Cortex of kidney (tissue), 1 donor: ENCODE results near the gene PDE4A.
"Not testable (repeated sequence)": the region's sequence is repeated elsewhere in the genome, so short reads cannot be mapped to it uniquely, and the experiment has no call there.

ENCODE experiments used
- DNase-seq: peaks from one replicate; lab custom pipeline; 2025; lab: John Stamatoyannopoulos, UW

PDE4A gene

GRCh38 chr19:10424011-10424637 lies 3.8 kb downstream of the PDE4A start:
- no peak for DNase-seq

GRCh38 chr19:10427169-10427568 lies 6.8 kb downstream of the PDE4A start:
- DNase-seq, result no peak

GRCh38 chr19:10428996-10429381 lies 8.7 kb downstream of the PDE4A start:
- no peak for DNase-seq

- DNase-seq, result no peak
Measured at GRCh38 chr19:10430505-10431253, 10.3 kb downstream of the PDE4A start.

- DNase-seq, result no peak
Measured at GRCh38 chr19:10431254-10431942, 11.1 kb downstream of the PDE4A start.

GRCh38 chr19:10431943-10432735 lies 11.8 kb downstream of the PDE4A start:
- no peak for DNase-seq

DNA sequence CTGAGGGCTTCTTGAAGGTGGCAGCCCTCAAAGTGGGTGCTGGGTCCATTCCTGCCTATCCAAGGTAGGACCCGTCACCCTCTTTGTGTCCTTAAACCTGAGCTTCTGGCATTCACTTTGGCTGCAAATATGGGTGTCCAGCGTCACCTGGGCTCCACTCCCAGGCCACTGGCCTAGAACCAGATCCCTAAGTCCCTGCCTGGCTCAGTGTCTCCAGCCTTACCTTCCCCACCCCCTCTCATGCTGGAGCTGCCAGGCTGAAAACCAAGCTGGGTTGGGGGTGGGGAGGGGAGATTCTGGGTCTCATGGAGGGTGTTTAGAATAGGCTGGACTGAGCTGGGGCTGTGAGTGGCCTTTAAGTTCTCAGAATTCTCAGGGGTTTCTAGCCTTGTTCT lies 12.4 kb downstream of the PDE4A start:
- DNase-seq, result no peak

- DNase-seq, result no peak
Measured at GRCh38 chr19:10433131-10433536, 12.8 kb downstream of the PDE4A start.

- DNase-seq, result no peak
Measured at GRCh38 chr19:10439588-10439987, 19.2 kb downstream of the PDE4A start.

- DNase-seq, result no peak
Measured at GRCh38 chr19:10442698-10443097, 22.4 kb downstream of the PDE4A start.

- no peak for DNase-seq
Measured at GRCh38 chr19:10449037-10449436, 28.7 kb downstream of the PDE4A start.

- no peak for DNase-seq
Measured at GRCh38 chr19:10450191-10450852, 30.0 kb downstream of the PDE4A start.

GRCh38 chr19:10450853-10451609 lies 30.7 kb downstream of the PDE4A start:
- no peak for DNase-seq

DNA sequence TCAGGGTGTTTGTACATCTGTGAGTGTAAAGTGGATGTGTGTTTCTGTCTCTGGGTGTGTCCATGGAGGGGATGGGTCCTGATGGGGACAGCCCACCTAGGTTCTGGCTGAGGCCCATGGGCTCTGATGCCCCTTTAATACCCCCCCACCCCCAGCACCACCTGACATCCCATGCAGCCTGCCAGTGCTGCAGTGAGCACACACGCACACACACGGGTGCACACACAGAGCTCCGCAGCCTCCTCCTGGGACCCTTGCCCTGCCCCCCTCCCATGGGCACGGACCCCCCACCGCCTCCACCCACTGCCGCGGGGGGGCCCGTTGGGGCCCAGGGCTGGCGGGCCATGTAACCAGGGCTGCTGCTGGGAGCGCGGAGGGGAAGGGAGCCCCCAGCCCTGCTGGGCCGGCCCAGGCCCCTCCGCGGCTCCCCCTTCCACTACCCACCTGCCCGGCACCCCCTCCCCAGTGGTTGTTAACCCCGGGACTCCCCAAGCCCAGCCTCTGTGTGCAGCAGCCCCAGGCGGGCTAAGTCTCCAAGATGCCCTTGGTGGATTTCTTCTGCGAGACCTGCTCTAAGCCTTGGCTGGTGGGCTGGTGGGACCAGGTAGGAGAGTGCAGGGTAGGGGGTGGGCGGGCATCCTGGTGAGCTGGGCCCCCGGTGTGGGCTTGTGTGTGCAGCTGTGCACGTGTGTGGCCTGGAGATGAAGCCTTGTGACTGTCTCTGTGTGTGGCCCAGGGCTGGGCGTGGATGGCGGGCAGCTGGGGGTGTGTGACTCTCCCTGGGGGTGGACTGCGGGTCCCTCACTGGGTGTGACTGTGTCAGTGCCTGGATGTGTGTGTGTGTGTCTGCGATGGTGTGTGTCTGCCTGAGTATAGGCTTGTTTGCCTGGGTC lies 32.6 kb downstream of the PDE4A start:
- DNase-seq, result no peak

DNA sequence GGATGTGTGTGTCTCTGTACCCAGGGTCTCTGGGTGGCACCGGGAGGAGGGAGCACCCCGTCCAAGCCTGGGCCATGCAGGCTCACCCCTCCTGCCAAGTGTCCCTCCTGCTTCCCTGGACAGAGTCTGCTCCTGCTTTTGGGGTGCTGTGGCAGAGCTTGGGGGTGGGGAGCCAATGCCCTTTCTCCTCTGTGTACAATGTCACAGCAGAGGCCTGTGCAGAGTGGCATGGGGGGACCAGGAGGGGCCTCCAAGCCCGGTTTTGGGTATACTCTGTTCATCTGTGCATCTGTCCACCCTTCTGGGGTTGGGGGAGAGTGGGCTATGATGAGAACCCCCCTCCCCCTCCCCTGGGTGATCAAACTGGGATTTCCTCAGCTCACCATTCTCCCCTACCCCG lies 33.5 kb downstream of the PDE4A start:
- no peak for DNase-seq

GRCh38 chr19:10454267-10454666 lies 33.9 kb downstream of the PDE4A start:
- DNase-seq, result no peak

DNA sequence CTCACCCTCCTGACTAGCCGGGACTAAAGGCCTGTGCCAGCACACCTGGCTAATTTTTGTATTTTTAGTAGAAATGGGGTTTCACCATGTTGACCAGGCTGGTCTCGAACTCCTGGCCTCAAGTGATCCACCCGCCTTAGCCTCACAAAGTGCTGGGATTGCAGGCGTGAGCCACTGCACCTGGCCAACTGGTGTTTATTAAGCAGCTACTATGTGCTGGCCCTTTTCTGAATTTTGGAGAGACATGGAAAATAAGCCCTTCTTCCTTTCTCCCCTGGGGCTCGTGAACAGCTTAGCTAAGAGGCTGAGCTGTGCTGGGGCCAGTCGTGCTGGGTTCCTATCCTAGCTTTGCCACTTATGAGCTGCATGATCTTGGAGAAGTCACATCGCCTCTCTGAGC lies 38.4 kb downstream of the PDE4A start:
- not testable (repeated sequence) for DNase-seq

- DNase-seq, result no peak
Measured at GRCh38 chr19:10460714-10461046, 40.3 kb downstream of the PDE4A start.

- no peak for DNase-seq
Measured at GRCh38 chr19:10461047-10461949, 41.0 kb downstream of the PDE4A start.
